Measurements from ENCODE around the gene MAP4K5.

The MAP4K5 gene

GRCh38 chr14:50410921-50411320, 121.4 kb downstream of the MAP4K5 start:
- TF ChIP-seq GATA3 (IDR thresholded peaks at IDR 0.05; ENCODE audit: low read depth, low read length) (no peak), GATA2 (IDR thresholded peaks at IDR 0.05; ENCODE audit: low read depth, low read length) (no peak)

DNA sequence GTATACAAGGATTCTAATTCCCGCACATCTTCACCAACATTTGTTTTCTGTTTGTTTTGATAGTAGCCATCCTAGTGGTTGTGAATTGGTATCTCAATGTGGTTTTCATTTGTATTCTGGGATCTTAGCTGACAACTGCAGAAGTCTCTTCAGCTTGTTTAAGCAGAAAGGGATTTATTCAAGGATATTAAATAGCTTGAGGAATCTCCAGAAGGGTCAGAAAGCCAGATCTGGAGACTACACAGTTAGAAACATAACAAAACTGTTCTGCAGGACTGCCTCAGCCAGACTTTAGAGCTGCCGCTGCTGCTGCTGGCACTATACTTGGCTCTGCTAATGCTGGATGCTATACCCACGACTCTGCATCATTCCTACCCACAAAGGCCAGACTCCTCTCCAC, 122.3 kb downstream of the MAP4K5 start:
- no peak for TF ChIP-seq GATA2 (IDR thresholded peaks at IDR 0.05; ENCODE audit: low read depth, low read length)
- no peak for TF ChIP-seq GATA3 (IDR thresholded peaks at IDR 0.05; ENCODE audit: low read depth, low read length)

GRCh38 chr14:50407111-50407812, 125.1 kb downstream of the MAP4K5 start:
- TF ChIP-seq GATA2 (IDR thresholded peaks at IDR 0.05; ENCODE audit: low read depth, low read length) (no peak), GATA3 (IDR thresholded peaks at IDR 0.05; ENCODE audit: low read depth, low read length) (no peak)

DNA sequence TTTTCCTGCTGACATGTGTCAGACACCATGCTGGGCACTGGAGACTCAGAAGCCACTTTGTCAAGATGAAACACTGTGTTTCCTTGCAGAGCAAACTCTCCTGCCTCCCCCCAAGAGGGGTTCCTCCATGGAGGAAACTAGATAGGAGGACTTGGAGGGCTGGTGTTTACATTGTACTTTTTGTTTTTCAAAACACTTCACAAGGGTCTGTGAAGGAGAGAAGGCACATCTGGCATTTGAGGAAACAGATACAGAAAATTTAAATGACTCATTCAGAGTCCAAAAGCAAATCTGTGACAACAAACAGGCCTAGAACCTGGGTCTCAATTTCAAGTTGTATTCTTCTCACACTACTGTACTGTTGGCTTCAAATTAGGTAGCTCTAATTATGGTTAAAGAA, 128.9 kb downstream of the MAP4K5 start:
- TF ChIP-seq GATA3 (IDR thresholded peaks at IDR 0.05; ENCODE audit: low read depth, low read length) (no peak), GATA2 (IDR thresholded peaks at IDR 0.05; ENCODE audit: low read depth, low read length) (no peak)

DNA sequence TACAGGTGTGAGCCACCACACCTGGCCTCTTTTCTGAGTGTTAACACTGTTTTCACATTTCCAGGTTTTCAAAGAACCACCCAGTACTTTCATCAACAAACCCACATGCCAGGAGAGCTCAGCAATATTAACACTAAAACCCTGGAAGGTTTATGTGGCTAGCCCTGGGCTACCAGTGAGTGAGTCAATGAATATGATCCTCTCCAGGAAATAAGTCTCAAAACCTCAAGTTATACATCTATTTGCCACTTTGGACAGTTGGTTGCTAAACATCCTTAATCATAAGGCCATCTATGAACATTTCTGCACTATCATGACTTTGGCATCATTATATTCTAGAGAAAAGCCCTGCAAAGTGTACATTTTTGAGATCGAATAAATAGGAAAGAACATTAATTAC, 129.4 kb downstream of the MAP4K5 start:
- TF ChIP-seq GATA3 (IDR thresholded peaks at IDR 0.05; ENCODE audit: low read depth, low read length): no peak
- no peak for TF ChIP-seq GATA2 (IDR thresholded peaks at IDR 0.05; ENCODE audit: low read depth, low read length)

- TF ChIP-seq GATA2 (IDR thresholded peaks at IDR 0.05; ENCODE audit: low read depth, low read length): no peak
- TF ChIP-seq GATA3 (IDR thresholded peaks at IDR 0.05; ENCODE audit: low read depth, low read length): no peak
Measured at GRCh38 chr14:50400461-50400860, 131.9 kb downstream of the MAP4K5 start.

DNA sequence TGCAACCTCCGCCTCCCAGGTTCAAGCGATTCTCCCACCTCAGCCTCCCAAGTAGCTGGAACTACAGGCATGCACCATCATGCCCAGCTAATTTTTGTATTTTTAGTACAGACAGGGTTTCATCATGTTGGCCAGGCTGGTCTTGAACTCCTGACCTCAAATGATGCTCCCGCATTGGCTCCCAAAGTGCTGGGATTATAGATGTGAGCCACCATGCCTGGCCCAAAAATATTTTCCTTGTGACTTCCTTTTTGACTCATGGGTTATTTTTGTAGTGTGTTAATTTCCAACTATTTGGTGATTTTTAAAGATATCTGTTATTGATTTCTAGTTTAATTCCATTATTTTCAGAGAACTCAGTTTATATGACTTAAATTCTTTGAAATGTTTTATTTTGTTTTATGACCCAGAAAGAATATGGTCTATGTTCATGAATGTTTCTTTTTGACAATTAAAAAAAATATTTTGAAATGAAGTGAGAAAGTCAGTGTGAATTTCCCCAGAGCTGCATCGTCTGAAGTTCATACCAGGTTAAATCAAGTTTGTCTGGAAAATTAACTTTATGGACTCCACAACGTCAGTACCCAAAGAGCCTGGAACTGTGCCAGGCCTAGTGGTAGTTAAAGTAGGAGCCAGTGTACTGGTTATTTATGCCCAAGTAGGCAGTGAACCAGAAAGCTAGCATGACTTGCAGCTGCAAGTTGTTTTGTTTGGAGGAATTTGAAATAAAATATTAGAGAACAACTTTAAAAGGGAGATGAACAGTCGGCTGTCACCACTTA, 132.9 kb downstream of the MAP4K5 start:
- TF ChIP-seq GATA2 (IDR thresholded peaks at IDR 0.05; ENCODE audit: low read depth, low read length) (no peak), GATA3 (IDR thresholded peaks at IDR 0.05; ENCODE audit: low read depth, low read length) (no peak)

- TF ChIP-seq GATA3 (IDR thresholded peaks at IDR 0.05; ENCODE audit: low read depth, low read length): no peak
- TF ChIP-seq GATA2 (IDR thresholded peaks at IDR 0.05; ENCODE audit: low read depth, low read length): no peak
Measured at GRCh38 chr14:50398189-50398580, 134.2 kb downstream of the MAP4K5 start.

DNA sequence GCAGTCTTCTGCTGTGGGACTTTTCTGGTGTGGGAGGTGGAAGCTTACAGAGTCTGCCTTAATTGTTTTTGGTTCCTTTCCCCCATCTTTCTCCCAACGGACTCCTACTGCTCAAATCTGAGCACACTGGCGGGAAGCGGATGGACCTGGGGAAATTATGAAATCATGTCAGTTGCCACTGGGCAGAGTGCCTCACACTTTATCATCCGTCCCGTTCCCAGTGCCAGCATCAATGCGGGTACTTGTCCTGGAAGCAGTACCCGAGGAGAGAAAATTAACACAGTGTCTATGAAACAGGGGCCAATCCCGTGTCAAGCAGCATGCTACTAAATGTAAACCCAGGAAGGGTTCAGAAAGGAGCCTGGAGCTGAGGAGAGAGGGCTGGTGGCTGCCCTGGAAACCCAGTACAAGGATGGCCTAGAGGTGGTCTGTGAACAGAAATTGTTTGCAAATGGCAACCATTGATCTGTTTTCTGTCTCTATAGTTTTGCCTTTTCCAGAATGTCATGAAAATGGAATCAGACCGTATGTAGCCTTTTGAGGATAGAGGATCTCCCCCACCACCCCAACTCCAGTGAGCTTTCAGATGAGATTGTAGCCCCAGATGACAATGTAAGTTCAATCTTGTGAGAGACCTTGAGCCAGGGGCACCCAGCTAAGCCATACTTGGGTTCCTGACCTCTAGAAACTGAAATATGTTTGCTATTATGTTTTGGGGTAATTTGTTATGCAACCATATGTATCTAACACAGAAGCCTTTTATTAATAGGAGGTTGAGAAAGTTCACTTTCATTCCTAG, 134.8 kb downstream of the MAP4K5 start:
- no peak for TF ChIP-seq GATA2 (IDR thresholded peaks at IDR 0.05; ENCODE audit: low read depth, low read length)
- TF ChIP-seq GATA3 (IDR thresholded peaks at IDR 0.05; ENCODE audit: low read depth, low read length): no peak

GRCh38 chr14:50396631-50397389, 135.6 kb downstream of the MAP4K5 start, which contains the start of gene CDKL1:
Gene CDKL1, minus strand, starts transcription at chr14:50396881. Its CDS starts 1,013 bp downstream, at chr14:50395868.
- TF ChIP-seq GATA2 (IDR thresholded peaks at IDR 0.05; ENCODE audit: low read depth, low read length) (0 out of 2 replicates have a peak, but pooled peaks have one; percentile 8), GATA3 (IDR thresholded peaks at IDR 0.05; ENCODE audit: low read depth, low read length) (no peak)

DNA sequence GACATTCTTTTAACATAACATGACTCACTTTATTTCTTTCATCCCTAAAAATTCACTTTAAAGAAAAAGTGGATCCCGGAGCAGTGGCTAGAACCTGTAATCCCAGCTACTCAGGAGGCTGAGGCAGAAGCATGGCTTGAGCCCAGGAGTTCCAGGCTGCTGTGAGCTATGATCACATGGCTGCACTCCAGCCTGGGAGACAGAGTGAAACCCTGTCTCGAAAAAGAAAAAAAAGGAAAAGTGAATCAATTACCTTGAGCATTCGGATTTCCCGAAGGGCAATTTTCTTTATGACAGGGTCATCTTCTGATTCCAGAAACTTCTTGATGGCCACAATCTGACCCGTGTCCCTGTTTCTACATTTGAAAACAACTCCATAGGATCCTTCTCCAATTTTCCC, 136.9 kb downstream of the MAP4K5 start:
- no peak for TF ChIP-seq GATA3 (IDR thresholded peaks at IDR 0.05; ENCODE audit: low read depth, low read length)
- TF ChIP-seq GATA2 (IDR thresholded peaks at IDR 0.05; ENCODE audit: low read depth, low read length): no peak

GRCh38 chr14:50394713-50395112, 137.7 kb downstream of the MAP4K5 start:
- TF ChIP-seq GATA3 (IDR thresholded peaks at IDR 0.05; ENCODE audit: low read depth, low read length): no peak
- TF ChIP-seq GATA2 (IDR thresholded peaks at IDR 0.05; ENCODE audit: low read depth, low read length): no peak

DNA sequence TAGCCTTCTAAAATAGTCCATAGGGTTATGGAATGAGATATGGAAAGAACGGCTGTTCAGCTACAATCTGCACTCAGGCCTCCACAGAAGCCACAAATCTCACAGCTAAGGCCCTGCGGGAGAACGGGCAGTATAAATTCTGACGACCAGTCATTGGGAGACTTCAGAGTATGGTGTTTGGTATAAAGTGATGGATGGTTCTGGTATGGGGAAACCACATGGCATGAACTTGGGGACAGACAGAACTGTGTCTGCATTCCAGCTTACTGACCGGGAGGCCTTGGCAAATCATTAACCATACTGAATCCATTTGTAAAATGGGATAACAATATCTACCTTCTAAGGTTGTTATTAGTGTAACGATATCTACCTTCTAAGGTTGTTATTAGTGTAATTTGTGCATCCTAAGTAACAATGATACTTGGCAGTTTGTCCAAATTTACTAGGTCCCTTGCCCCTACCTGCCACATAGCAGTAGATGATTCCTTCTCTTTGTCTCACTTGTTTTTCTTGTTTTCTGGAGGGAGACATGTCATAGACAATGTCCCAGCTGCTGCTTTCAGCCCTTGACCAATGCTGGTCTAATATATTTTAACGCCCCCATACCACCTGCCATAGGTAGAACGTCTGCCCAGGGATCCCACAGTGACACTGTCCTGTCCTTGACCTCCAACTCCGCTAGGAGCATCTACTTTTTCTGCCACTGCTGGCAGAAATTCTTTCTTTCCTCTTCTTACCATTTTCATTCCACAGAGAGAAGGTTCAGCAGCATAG, 142.5 kb downstream of the MAP4K5 start:
- TF ChIP-seq GATA3 (IDR thresholded peaks at IDR 0.05; ENCODE audit: low read depth, low read length) (no peak), GATA2 (IDR thresholded peaks at IDR 0.05; ENCODE audit: low read depth, low read length) (no peak)

Measured in SH-SY5Y (cell line).